ENCODE data around the gene MEIS2.
A peak's percentile ranks its signal among the peaks of the same experiment; 100 is the strongest.

MEIS2 gene

DNA sequence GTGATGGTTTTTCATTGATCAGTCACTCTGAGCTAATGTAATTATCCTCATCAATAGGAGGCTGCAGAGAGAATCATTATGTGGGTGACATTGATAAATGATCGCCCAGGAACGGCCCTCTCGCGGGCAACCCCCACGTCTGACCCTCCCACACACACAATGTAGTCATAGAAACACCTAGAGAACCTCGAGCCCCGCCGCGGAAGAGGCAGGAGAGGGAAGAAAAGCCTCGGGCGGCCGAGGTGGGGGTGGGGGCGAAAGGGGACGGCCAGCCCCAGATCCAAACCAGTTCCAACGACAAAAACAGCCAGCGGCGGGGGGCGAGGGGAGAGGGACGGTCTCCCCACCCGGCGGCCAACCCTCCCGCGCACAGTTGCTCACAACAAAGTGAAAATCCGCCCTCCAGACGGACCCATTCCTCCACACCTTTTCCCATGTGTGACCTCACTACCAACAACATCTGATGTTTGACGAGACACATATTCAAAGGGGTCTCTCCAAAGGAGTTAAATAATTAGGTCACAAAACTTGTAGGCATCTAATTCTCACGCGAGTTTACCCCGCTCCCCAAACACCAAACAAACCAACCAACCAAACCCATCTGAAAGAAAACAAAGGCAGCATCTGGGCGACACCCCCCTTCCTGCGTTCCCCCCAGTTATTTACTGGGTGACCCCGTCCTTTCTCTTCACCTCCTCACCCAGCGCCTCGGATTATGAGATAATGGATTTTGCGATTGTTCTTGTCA, 213.0 kb downstream of the MEIS2 start:
- no peak for DNase-seq

DNA sequence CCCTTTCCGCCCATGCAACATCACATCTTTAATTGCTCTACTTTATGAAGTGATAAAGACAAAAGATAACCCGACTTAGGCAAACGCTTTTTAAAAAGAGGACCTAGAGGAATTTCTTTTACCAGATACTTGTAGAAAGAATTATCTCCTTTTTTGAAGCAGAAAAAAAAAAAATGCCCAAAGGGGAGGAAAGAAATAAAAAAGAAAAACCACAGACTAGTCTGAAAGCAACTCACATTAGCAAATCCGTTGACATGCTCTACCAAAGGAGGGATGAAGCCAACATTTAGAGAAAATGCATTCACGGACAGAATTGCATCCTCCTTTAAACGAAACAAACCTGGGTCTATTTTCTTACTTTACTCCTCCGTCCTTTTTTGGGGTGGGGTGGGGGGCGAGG, 213.6 kb downstream of the MEIS2 start:
- no peak for DNase-seq

DNA sequence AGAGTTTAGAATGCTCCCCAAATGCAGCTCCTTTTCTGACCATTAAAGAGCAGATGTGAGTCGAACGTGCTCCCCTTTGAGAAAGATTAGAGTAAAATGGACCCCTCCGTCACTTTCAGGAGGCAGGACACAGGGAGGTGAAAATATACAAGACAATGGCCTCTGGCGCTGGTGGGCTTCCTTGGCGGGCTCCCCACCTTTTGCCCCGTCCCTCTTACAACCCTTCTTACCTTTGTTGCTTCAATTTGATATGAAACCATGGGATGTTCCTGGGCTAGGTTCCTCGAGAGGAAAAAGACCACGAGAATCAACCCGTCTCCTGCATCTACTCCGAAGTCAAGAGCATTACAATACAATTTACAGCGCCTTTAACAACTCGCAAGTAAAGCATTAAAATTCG, 214.2 kb downstream of the MEIS2 start:
- DNase-seq: no peak

DNA sequence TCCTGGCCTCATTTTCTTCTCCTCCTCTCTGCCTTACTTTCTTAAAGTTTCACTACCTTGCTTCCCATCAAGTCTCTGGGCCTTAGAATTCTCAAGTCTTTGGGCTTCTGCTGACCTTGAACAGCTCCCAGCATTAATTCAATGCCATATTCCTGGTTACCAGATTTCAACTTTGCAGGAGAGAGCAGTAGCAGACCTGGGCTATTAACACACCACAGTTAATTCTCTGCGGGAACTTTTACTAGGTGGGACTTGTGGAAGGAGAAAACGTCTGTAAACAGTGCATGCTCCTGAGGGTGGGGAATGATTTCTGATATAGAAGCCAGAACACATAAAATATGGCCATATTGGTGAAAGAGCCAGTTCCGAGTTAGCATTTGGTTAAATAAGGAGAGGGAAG, 214.6 kb downstream of the MEIS2 start:
- no peak for DNase-seq

DNA sequence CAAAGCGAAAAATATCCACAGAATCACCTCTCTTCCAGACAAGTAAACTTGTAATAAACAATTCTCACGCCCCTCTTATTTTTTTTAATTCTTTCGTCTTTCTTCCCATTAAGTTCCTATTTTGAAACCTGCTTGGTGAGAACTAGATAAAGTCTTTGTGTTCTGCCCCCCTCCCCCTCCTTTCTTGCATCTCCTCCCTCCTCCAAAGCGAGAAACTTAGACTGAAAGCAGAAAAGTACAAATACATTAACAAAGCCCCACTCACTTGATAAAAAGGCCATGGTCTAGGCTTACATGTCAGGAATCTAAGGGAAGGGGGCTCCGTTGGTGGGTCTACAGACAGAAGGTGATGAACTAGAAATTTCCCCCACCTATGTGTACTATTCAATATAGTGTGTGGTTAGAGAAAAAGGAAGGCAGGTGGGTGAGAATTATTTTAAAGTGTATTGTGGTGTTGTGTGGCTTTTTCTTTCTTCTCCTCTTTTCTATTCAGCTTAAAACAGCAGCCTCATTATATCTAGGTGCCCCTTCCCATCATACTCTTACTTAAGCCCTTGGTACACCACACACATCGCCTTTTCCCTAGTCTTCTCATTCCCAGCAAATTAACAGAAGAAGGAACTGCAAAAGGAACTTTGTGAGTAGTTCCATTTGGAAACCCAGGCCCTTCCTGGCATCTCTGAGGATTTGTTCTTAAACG, 215.3 kb downstream of the MEIS2 start:
- DNase-seq: no peak

DNA sequence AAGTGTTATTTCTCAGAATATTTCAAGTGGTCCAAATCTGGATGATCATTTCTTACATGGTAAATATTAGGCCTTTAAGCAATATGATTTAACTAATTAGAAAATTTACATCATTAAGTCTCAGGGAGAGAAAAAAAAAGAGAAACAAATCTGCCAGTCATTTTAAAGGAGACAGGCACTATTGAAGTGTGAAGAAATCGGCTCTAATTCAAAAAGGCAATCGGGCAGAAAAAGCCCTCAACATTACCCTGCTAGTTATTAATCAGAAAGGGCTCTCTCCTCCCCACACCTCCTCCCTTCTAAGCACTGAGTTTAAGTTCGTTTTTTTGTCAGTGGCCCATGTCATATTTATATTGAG, 215.9 kb downstream of the MEIS2 start:
- DNase-seq: no peak

DNA sequence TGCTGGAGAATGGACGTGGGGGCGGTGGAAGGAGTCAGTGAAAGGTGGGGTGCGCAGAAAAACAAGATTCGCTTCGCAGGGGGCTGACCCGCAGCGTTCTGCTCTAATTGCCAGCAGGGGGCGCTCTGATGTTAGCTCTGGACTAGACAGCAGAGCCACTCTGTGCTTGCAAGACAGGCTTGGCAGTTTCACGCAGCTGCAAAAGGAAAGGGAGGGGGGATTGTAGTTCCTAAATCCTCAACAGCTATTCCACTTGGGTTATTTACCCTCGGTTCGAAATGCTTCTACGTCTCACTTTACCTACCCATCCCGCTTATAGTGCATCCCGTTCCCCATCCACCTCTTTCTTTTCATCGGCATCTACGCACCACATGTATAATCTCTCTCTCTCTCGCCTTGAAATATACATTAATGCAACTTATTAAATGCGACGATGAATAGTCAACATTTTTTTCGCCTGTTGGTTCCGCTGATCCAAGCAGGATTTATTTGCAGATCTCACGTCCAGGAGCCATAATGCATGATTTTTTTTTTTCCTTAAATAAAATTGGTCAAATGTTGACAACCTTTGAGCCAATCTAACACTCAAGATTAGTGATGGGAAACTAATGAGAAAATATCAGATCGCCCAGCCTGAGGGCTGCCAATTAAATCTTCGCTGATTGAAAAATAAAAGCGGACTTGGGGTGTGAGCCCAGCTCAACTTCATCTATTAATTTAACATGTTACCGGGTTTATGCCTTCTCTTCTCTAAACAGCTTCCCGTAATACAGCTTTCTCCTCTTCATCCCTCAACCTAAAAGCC, 216.4 kb downstream of the MEIS2 start:
- DNase-seq: peak; percentile 71

DNA sequence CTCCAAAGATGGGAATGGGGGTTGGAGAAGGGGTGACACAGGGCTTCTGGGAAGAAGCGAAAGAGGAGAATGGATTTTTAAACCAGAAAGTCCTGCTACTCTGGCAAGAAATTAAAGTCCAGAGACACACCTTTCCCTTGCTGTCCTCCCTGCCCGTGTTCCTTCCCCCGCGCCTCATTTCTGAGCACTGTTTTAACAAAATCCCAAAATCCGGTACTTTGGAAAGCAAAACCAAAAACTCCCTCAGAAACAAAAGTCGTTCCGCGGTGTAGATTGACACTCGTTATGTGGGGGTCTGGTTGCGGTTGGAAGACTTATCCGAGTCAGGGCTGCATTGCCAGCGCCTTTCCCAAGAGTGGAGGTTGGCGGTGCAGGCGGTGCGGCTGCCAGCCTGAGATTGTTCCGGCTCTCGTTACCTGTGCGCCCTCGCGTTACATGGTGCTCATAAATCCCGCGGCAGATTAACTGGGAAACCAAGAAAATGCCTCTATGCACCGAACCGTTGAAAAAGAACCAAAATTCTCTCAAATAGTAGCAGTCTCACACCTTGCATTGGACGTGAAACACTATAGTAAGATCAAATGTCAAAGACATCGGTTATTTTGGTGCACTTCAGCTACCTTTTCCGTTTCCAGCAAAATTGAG, 217.7 kb downstream of the MEIS2 start:
- no peak for DNase-seq

DNA sequence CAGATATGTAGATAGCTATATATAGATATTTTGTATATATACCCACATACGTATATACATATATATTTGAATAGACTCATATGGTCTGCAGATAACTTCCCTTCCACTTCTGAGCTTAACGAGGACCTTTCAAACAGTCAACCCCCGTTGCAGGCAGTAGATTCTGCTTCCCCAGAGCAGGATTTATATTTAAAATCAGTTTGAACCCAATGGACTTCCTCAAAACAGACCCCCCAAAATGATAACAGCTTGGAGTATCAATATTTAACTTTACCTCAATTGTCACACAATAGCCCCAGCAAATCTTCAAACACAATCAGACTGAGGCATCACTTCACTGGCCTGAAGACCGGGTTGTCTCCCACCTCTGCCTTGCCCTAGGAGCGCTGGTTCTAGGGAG, 218.3 kb downstream of the MEIS2 start:
- DNase-seq: no peak

DNA sequence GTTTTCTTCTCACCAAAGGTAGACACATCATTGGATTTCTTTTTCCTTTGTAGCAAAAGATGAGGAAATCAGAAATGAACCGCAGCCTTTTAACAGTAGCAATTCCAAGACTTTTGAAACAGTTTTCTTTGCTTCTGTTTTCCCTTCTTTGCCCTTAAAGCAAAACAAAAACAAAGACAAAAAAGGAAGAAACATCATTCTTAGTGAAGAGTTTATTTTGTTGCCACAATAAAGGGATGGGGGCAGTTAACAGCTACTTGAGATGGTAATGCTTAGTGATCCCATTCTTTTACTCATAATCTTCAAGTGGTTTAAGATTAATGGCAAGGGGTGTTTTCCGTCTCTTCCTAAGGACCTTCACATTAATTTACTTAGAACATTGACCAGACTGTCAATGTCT, 218.8 kb downstream of the MEIS2 start:
- DNase-seq: no peak

DNA sequence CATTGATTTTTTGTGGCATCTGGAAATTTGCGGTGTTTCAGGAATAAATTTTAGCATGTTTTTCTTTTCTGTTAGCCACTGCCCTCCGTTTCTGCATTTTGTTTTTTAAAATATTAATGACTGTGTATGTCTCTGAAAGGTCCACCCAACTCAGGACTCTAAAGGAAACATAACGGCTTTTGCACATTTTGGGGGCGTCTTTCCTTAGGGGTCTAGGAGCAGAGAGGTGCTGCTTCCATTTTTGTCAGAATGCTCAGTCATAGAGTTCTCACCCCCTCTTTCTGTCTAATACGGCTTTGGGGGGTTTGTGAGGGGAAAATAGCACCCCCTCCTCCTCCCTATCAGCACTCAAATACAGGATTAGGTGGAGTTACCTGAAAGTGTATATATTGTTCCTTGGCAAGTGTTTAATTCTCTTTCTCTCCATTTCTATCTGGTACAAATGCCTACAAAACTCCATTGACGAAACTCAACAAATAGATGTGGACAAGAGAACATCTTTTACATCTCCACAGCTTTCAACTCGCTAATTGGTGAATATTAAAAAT, 219.4 kb downstream of the MEIS2 start:
- no peak for DNase-seq

DNA sequence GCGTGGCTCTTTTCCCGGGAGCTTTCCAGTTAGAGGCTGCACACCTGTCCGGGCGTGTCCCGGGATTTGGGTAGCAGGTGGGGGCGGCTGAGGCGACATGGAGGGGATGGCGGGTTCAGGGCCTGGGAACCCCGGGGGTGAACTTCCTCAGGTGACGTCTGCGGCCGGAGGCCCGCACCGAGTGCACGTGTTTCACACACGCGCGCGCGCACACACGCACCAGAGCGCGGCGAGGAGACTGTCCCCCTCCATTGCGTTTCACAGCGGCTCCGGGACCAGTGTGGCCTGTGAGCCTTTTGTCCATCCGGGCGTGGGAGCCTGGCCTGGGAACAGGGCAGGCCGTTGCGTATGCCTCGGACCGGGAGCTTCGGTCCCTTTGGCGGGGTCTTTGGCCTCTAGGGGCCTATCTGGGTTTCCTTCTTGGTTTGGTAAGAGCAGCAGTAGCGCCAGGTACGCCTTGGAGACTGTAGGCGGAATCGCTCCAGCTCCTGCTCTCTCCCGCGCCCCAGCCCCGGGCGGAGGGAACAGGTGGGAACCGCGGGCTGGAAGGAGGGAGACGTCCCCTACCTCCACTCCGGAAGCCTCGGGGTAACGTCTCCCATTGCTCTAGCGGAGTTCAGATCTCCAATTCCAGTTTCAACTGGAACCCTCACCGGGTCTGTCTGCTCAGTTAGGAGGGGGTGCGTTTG, 220.0 kb downstream of the MEIS2 start:
- DNase-seq: no peak

DNA sequence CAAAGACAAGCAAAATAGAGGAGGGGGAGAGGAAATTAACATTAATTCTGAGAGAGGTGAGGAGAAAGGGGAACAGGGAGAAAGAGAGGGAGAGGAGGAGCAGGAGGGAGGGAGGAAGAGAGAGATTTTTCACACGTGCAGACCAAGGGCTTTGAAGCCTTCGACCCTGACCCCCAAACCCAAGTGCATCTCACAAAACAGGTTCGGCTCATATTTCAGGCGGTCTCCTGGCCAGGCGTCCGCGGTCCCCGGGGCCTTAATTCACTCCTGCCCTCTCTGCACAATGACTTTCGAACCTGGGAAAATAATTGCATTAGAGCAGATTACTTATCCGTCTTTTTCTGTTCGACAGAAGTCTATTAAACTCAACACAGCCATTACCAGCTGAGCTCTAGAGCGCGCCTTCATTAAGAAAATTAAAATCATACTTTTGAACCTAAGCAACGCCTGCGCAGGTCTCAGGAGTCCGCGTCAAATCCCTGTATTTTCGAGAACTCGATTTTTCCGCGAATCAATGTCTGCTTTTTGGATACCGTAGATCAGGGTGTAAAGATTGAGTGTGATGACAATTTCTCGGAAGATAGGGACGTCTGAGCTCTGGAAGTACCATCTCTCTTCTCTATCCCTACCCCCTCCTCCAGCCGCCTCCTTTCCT, 220.7 kb downstream of the MEIS2 start:
- no peak for DNase-seq

DNA sequence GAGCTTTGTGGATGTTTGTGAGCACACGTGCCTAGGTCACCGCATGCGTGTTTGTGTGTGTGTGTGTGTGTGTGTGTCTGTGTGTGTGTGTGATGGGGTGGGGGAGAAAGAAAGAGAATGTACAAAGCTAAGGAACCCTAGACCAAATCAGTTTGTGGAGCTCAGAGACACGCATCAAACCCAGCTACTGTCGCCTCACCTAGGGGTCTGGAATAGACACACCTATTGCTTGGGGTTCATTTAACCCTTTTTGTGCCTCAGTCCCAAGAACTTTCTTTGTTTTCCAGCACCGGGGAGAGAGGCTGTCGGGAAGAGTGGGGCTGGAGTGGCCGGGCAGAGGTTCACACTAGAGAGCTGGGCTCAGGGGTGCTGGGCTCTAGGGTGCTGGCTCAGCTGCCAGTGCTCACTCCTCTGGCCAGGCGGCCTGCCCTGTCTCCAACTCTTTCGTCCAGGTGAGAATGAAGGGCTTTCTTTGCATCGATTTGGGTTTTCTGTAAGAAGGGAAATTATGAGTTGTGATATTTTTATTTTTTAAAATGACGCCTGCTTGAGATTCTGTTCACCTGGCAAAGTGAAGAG, 221.6 kb downstream of the MEIS2 start:
- no peak for DNase-seq

DNA sequence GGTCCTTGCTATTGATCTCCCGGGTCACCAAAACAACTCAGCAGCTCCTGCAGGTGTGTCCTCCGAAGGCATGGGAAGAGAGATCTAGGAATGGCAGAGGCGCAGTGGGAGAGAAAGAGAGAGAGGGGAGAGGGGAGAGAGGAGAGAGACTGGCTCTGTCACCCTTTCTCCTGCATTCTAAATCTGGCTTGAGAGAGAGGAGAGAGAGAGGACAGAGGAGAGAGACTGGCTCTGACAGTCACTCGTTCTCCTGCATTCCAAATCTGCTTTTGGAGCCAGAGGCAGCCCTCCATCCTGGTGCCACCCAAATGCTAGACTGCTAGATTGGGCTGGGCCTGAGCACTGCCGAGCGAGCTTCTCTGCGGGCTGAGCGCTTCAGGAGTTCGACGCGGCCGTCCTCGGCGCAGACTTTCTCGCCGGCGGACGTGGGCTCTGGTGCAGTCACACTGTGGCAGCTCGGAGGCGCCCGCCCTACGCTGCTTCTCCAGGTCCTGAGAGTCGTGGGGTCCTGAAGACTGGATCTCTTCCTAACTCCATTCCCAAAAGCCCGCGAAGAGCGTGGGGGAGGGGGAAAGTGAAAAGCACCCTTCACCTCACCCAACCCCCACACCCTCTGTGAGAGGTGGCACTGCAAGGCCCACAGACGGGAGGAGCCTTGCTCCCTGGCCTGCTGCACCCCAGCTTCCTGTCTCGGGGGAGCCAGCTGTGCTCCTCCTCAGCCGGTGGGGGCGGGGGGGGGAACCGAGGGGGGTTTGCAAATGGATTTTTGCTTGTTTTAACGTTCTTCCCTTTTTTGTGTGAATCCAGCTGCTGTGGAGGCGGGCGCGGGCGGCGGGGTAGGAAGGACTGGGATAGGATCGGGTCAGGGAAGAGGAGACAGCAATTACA, 222.3 kb downstream of the MEIS2 start:
- no peak for DNase-seq

DNA sequence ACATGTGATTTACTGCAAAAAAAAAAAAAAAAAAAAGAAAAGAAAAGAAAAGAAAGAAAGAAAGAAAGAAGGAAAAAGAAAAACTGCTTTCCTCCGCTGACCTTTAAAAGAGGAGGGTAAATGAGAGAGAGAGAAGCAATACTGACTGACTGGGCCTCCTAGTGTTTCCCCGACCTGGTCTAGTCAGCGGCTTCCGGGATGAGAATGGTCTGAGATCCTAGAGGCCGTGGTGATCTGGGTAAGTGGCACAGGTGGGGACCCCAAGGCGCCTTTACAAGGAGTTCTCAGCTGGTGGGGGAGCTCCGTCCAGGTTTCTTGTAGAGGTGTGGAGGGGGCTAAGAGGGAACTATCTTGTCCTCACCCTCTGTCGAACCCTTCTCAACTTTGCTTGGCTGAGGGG, 223.1 kb downstream of the MEIS2 start:
- no peak for DNase-seq

DNA sequence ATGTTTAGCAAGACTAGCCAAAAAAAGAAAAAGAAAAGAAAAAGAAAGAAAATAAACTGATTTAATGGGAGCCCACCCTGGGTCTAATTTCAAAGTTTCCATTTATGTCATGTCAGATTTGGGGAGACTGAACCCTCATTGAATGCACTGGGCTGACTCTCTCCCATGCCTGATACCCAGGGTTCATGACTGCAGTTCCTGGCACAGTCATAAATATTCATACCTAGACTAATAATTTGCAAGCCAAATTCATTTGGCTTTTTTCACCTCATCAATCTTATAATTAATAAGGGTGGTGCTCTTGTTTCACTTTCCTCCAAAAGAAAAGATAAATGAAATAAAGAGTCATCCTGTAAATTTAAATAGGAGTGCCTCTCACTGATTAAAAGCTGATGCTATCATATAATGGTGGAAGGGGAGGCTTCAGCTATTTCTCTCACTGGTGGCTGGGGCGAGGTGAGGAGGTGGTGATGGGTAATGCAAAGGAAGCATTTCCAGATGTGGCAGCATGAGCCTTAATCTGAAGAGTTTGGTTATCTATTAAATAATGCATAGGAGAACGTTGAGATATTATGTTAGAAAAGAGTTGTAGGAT, 224.5 kb downstream of the MEIS2 start:
- DNase-seq: no peak

DNA sequence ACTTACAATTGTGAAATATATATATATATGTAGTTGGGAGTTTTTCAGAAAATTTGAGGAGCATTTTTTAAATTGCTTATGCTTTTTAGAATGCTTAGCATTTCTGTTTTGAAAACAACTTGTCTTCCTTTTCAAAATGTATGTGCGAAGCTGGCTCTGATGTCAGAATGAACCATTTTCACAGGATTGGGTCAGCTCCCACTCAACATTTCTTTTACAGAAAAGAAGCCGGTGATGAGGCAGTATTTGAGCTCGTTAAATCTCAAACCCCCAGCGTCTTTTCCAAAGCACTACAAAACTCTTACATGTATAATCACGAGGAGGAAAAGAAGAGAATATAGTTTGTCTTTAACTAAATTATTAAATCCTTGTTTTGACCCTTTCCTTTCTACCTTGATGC, 225.4 kb downstream of the MEIS2 start:
- DNase-seq: no peak

DNA sequence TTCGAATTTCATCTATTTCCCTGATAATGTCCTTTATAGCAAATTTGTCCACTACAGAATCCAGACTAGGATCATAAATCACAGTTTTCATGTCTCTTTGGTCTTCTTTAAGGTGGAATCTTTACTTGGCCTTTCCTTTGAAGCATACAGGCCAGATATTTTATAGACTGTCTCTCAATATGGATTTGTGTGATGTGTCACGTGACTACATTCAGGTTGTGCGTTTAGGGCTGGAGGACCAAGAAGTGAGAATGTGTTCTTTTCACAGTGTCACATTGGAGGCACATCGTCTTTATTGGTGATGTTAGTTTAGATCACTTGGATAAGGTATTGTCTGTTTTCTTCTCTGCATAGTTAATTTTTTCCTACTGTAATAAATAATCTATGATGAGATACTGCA, 232.9 kb downstream of the MEIS2 start:
- no peak for DNase-seq

DNA sequence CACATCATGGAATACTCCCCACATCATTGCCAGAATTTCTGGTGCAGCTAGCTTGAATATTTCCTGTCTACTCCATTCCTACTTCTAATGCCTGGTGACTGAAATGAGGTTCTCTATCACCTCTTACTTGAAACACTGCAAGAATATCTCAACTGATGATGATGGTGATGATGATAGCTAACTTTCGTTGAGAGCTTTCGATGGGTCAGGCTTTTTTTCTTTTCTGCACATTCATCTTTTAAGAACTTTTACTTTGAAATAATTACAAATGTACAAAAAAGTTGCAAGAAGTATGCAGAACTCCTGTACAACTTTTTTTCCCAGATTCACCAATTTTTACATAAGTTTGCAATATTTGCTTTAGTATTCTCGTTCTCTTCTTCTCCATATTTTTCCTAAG, 233.5 kb downstream of the MEIS2 start:
- DNase-seq: no peak
